ENCODE measurements around the gene FBXO34. TPM values are rescaled to one million over a fixed set of nuclear protein-coding genes. Genes with fewer than 3 reads are reported as not detected.

Gene FBXO34
- total RNA-seq, 2 experiments from 2014 or later = 18.5 to 18.9 TPM

DNA sequence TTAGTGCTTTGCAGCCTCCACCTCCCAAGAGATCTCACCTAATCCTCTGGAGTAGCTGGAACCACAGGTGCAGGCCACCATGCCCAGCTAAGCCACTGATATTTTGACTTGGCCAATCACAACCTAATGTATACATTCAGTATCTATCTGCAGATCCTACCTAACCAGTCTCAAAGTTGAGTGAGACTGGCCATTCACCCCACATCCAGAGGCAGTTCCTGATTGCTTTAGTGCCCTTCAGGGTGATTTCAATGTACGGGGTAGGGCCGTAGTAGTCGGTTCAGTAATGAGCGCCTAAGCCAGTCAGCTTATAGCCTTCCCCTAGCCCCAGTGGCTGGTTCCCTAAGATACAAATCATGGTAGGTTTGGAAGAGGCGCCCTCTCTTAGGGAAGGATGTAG, 27.4 kb upstream of the FBXO34 start:
- ATAC-seq = no peak
- CTCF ChIA-PET = interaction anchor here (0.6 to 1.3 kb wide), 5 partner anchors 96 to 256 kb away, joined by 3 read pairs; no protein-coding TSS in a partner anchor

DNA sequence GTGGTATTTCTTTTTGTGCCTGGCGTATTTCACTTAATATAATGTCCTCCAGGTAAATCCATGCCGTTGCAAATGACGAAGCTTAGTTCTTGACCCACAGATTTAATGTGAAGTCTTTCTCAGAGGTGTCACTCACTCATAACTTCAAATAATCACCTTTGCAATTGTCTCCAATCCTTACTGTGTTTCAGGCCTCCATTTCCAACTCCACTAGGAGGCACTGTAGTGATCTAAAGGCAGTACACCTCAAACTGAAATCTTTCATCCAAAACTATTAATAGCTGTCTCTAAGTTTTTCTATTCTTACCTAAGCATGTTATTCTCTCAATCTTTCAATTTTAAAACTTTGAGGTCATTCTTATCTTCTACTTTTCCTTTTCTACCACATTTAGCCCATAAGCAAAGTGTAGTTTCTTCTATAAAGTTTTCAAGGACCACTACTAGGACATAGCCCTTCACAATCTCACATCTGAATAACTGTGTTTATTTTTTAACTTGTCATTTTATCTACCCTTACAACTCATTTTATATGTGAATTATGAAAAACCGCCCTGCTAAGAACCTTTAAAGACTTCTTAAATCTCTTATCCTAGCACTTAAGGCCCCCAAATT, 25.5 kb upstream of the FBXO34 start:
- POLR2A ChIA-PET = no interaction called here

More for the DNA sequence above, 27.4 kb upstream of the FBXO34 start:
- Mint-ChIP-seq H3K4me1 (no peaks in the 10 kb centered on the region), H3K27ac (no peak overlapping the region), H3K4me3 (no peak overlapping the region), H3K27me3 (peaks cover 8% of the 10 kb centered on the region), H3K9me3 (ENCODE audit: low read depth) (no peaks in the 10 kb centered on the region), H3K36me3 (ENCODE audit: low read depth) (no peaks in the 10 kb centered on the region)
- intact Hi-C loops (cut with DNase I, micrococcal nuclease) = no loop called here
- DNase-seq = no peak
- POLR2A ChIA-PET = no interaction called here

DNA sequence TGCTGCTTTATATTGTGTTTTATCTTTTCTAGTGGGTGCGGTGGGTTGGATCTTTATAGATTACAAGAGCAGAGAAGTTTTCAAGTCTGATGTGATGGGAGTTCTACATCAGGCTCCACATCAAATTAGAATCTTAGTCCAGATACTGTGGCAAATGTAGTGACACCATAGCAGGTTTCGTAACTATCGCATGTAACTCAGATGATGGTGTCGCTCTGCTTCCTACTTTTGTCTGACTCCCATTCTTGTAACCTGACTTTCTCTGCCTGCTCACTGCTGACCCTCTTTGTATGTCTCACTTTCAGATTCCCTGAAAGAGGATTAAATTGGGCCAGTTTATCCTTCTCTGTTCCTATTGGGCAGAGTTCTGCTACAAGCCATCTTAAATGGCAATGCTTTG, 22.8 kb upstream of the FBXO34 start:
- Mint-ChIP-seq H3K4me1 (no peaks in the 10 kb centered on the region), H3K36me3 (ENCODE audit: low read depth) (no peaks in the 10 kb centered on the region), H3K4me3 (no peak overlapping the region), H3K27ac (no peak overlapping the region), H3K27me3 (peaks cover 6% of the 10 kb centered on the region), H3K9me3 (ENCODE audit: low read depth) (no peaks in the 10 kb centered on the region)
- CTCF ChIA-PET = no interaction called here
- intact Hi-C loops (cut with DNase I, micrococcal nuclease) = no loop called here
- ATAC-seq (no peak), DNase-seq (no peak)
- POLR2A ChIA-PET = no interaction called here

More for the DNA sequence above, 25.5 kb upstream of the FBXO34 start:
- Mint-ChIP-seq H3K27me3 (peaks cover 4% of the 10 kb centered on the region), H3K4me3 (no peak overlapping the region), H3K4me1 (no peaks in the 10 kb centered on the region), H3K36me3 (ENCODE audit: low read depth) (no peaks in the 10 kb centered on the region), H3K9me3 (ENCODE audit: low read depth) (no peaks in the 10 kb centered on the region), H3K27ac (no peak overlapping the region)
- CTCF ChIA-PET = interaction anchor here (0.5 to 2.0 kb wide), 11 partner anchors 10 to 184 kb away, joined by 3 to 10 read pairs (median 3); partner anchors contain the start of gene FBXO34
- ATAC-seq = peak; percentile 65
- intact Hi-C loops (cut with DNase I, micrococcal nuclease) = loop anchor here (1.0 kb wide), 2 partner anchors 109 to 185 kb away; no protein-coding TSS in a partner anchor
- DNase-seq = peak; percentile 37

DNA sequence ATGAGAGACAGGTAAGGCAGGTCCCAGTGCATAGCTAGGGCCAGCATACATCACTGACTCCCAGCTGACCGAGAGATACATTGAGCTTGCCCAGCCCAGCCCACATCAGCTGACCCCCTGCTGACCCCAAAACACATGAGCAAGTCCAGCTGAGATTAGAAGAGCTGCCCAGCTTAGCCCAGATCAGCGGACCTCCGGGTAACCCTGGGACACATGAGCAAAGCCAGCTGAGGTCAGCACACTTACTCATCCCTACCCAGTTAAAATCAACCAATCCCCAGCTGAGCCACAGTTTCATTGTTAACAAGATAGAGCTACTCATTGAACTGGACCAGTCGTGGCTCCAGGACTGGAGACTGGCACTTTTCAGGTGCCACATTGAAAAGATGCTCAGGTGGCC, 21.8 kb upstream of the FBXO34 start:
- DNase-seq (no peak), ATAC-seq (peak; percentile 39)
- Mint-ChIP-seq H3K9me3 (ENCODE audit: low read depth) (no peaks in the 10 kb centered on the region), H3K27ac (no peak overlapping the region), H3K36me3 (ENCODE audit: low read depth) (no peaks in the 10 kb centered on the region), H3K4me3 (no peak overlapping the region), H3K27me3 (peaks cover 6% of the 10 kb centered on the region), H3K4me1 (no peaks in the 10 kb centered on the region)
- ChIA-PET POLR2A (no interaction called here), CTCF (interaction anchor here (0.7 to 1.1 kb wide), 5 partner anchors 9 to 196 kb away, joined by 3 to 4 read pairs (median 3); no protein-coding TSS in a partner anchor)
- intact Hi-C loops (cut with DNase I, micrococcal nuclease) = no loop called here

DNA sequence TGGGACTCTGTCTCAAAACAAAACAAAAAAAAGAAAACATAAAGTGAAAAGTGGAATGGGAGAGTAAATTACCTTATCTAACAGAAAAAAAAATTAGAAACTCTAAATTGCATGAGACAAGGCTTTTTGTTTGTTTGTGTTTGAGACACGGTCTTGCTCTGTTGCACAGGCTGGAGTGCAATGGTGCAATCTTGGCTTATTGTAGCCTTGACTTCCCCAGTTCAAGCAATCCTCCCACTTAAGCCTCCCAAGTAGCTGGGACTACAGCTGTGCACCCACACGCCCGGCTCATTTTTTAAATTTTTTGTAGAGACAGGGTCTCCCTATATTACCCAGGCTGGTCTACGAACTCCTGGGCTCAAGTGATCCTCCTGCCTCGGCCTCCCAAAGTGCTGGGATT, 17.9 kb upstream of the FBXO34 start:
- H3K36me3 Mint-ChIP-seq (ENCODE audit: low read depth) = no peaks in the 10 kb centered on the region
- H3K27ac Mint-ChIP-seq = no peak overlapping the region
- no peaks in the 10 kb centered on the region for H3K9me3 Mint-ChIP-seq (ENCODE audit: low read depth)
- intact Hi-C loops (cut with DNase I, micrococcal nuclease) = no loop called here
- ATAC-seq (no peak), DNase-seq (no peak)
- ChIA-PET POLR2A (no interaction called here), CTCF (interaction anchor here (1.3 to 1.4 kb wide), 2 partner anchors 101 to 103 kb away, joined by 3 to 4 read pairs; no protein-coding TSS in a partner anchor)
- peaks cover 3% of the 10 kb centered on the region for H3K27me3 Mint-ChIP-seq
- H3K4me1 Mint-ChIP-seq = no peaks in the 10 kb centered on the region
- H3K4me3 Mint-ChIP-seq = no peak overlapping the region

DNA sequence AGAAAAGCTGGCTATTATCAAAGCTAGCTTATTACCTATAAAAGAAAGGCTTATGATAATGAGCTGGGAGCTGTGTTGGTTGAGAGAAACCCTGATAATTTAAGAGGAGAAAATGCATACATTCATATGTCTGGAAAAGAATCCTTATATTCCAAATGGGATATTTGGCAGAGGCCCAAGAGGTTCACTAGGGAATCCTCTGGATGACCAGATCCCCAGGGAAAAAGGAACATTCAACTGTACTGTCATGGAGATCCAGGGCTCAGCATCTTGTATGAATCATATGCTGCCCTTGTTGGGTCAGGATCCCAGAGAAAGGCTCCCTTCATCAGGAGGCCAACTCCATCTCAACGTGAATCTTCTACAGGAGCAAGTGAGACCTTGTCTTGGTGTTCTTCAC, 16.6 kb upstream of the FBXO34 start:
- DNase-seq = no peak
- Mint-ChIP-seq H3K4me3 (no peak overlapping the region), H3K36me3 (ENCODE audit: low read depth) (no peaks in the 10 kb centered on the region), H3K4me1 (no peaks in the 10 kb centered on the region), H3K27ac (no peak overlapping the region), H3K27me3 (peaks cover 3% of the 10 kb centered on the region), H3K9me3 (ENCODE audit: low read depth) (no peaks in the 10 kb centered on the region)
- intact Hi-C loops (cut with DNase I, micrococcal nuclease) = no loop called here
- no peak for ATAC-seq
- ChIA-PET POLR2A (interaction anchor here (0.6 kb wide), 1 partner anchor 87 kb away, joined by 4 read pairs; no protein-coding TSS in a partner anchor), CTCF (interaction anchor here (0.7 to 1.4 kb wide), 2 partner anchors 76 to 100 kb away, joined by 4 read pairs; no protein-coding TSS in a partner anchor)

DNA sequence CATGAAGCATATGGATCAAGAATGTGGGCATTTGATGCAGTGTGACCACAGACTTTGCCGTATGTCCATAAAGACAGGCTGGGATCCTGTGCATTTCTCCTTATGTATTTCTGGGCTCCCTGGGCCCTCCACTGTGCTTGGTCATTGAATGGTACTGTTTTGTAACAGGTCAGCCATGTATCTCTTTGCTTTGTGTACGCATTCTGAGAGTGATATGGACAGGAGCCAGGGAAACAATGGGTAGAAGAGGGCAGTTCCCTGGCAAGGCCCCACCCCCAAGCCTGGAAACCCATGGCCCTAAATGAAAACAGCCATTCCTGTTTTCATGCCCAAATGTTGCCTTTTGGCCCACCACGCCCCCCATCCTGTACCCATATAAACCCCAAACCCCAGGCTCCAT, 15.2 kb upstream of the FBXO34 start:
- no peaks in the 10 kb centered on the region for H3K4me1 Mint-ChIP-seq
- intact Hi-C loops (cut with DNase I, micrococcal nuclease) = no loop called here
- ATAC-seq (no peak), DNase-seq (no peak)
- H3K9me3 Mint-ChIP-seq (ENCODE audit: low read depth) = no peaks in the 10 kb centered on the region
- CTCF ChIA-PET = interaction anchor here (0.7 to 0.8 kb wide), 2 partner anchors 15 to 92 kb away, joined by 4 to 5 read pairs; partner anchors contain the start of gene FBXO34
- no peak overlapping the region for H3K27ac Mint-ChIP-seq
- peaks cover 2% of the 10 kb centered on the region for H3K27me3 Mint-ChIP-seq
- H3K36me3 Mint-ChIP-seq (ENCODE audit: low read depth) = no peaks in the 10 kb centered on the region
- POLR2A ChIA-PET = no interaction called here
- H3K4me3 Mint-ChIP-seq = no peak overlapping the region

DNA sequence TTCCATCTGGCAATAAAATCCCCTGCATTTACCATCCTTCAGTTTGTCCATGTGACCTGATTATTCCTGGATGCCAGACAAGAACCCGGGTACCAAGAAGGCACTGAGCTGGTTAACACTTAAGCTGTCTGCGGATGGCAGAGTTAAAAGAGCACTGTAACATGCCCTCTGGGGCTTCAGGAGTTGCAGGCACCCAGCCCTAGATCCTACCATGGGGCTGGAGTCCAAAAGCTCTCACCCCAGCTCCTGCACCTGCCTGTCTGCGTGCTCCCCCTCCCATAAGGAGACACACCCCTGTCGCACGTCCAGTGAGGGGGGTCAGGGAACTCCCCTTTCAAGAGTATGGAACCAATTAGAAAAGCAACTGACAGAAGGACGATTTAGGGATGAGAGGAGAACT, 14.6 kb upstream of the FBXO34 start:
- Mint-ChIP-seq H3K4me1 (no peaks in the 10 kb centered on the region), H3K4me3 (no peak overlapping the region), H3K9me3 (ENCODE audit: low read depth) (no peaks in the 10 kb centered on the region), H3K27ac (no peak overlapping the region), H3K36me3 (ENCODE audit: low read depth) (no peaks in the 10 kb centered on the region), H3K27me3 (no peaks in the 10 kb centered on the region)
- intact Hi-C loops (cut with DNase I, micrococcal nuclease) = no loop called here
- CTCF ChIA-PET = interaction anchor here (0.6 to 1.3 kb wide), 4 partner anchors 9 to 1164 kb away, joined by 3 to 4 read pairs (median 4); no protein-coding TSS in a partner anchor
- POLR2A ChIA-PET = no interaction called here
- no peak for DNase-seq
- ATAC-seq = no peak

DNA sequence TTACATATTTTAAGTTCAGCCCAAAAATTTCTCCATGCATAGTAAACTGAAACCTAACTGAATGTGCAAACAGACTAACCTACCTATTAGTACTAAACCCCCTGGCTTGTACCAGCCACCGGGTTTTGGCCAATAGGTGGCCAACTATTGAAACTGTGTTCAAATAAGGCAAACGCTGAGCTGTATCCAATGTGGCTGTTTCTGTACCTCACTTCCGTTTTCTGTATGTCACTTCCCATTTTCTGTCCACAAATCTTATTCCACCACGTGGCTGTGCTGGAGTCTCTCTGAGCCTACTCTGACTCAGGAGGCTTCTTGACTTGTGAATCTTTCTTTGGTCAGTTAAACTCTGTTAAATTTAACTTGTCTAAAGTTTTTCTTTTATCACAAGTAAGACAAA, 6.0 kb upstream of the FBXO34 start:
- Mint-ChIP-seq H3K36me3 (ENCODE audit: low read depth) (no peaks in the 10 kb centered on the region), H3K4me3 (no peak overlapping the region), H3K4me1 (no peaks in the 10 kb centered on the region), H3K9me3 (ENCODE audit: low read depth) (no peaks in the 10 kb centered on the region), H3K27me3 (no peaks in the 10 kb centered on the region), H3K27ac (no peak overlapping the region)
- ATAC-seq = peak; percentile 80
- intact Hi-C loops (cut with DNase I, micrococcal nuclease) = no loop called here
- ChIA-PET POLR2A (interaction anchor here (1.4 kb wide), 1 partner anchor 9 kb away, joined by 8 read pairs; no protein-coding TSS in a partner anchor), CTCF (interaction anchor here (1.1 to 3.3 kb wide), 6 partner anchors 8 to 163 kb away, joined by 3 to 12 read pairs (median 4); no protein-coding TSS in a partner anchor)
- peak; percentile 30 for DNase-seq

DNA sequence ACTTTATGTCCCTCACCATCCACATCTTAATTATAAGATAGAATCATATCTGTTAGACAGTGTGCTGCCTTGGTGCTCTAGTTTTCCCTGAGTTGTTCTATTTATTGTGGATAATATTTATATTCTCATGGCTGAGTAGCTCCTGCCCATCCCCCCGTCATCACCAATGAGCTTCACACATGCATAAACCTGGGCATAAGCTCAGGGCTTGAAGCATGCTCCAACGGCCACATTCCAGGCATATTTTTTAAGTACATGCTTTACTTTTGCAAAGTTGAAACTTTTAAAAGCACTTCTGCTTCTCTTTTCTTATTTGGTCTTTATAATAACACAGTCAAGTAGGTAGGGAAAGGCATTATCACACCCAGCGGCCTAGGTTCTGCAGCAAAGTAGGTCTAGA, 3.4 kb upstream of the FBXO34 start:
- Mint-ChIP-seq H3K9me3 (ENCODE audit: low read depth) (no peaks in the 10 kb centered on the region), H3K4me1 (peaks cover 14% of the 10 kb centered on the region), H3K4me3 (no peak overlapping the region), H3K27ac (no peak overlapping the region), H3K27me3 (no peaks in the 10 kb centered on the region), H3K36me3 (ENCODE audit: low read depth) (no peaks in the 10 kb centered on the region)
- DNase-seq = no peak
- no peak for ATAC-seq
- intact Hi-C loops (cut with DNase I, micrococcal nuclease) = no loop called here
- CTCF ChIA-PET = interaction anchor here (1.0 to 1.1 kb wide), 3 partner anchors 87 to 114 kb away, joined by 3 read pairs; no protein-coding TSS in a partner anchor
- POLR2A ChIA-PET = no interaction called here

DNA sequence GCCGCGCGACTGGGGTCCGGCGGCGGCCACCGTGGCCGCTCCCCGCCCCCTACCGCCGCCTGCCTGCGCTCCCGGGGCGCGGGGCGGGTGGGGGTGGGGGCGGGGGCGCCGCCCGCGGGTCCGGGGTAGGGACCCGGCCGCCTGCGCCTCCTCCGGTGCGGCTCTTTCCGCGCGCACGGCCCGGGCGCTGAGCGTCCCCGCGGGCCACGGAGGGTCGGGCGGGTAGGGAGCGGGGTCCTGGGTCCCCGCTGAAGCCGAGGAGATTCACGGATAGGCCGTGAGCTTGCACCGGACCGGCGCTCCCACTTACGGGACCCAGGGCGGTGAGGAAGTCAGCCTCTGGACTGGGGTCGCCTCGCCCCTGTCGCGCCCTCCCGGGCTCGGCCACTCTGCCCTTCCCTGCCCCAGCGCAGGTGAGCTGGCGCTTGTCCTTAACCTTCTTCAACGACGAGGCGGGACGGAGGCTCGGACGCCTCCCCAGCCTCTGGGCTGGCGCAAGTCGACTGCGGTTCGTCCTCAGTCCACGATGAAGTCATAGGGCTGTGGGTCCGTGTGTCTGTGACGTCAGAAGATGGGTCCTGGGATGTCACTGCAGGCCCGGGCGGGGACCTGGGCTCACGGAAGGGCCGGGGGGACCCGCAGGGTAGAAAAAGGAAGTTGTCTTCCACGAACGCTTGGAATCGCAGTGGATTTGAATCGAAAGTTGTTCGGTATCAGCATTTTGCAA, 514 bp downstream of the FBXO34 start:
- H3K4me3 Mint-ChIP-seq = peak overlapping the region; percentile 87
- no peaks in the 10 kb centered on the region for H3K9me3 Mint-ChIP-seq (ENCODE audit: low read depth)
- intact Hi-C loops (cut with DNase I, micrococcal nuclease) = loop anchor here (1.0 to 5.0 kb wide), 13 partner anchors 59 to 311 kb away; partner anchors contain the start of genes KTN1 (in 2 of the 2), ATG14 (in 1 of the 2), DLGAP5 (in 1 of the 2) and MAPK1IP1L (in 1 of the 2)
- DNase-seq (peak; percentile 78), ATAC-seq (peak; percentile 43)
- peak overlapping the region; percentile 93 for H3K27ac Mint-ChIP-seq
- ChIA-PET CTCF (interaction anchor here (0.7 to 4.5 kb wide), 18 partner anchors 10 to 174 kb away, joined by 3 to 96 read pairs (median 4); no protein-coding TSS in a partner anchor), POLR2A (interaction anchor here (0.9 to 1.3 kb wide), 2 partner anchors 82 to 245 kb away, joined by 3 to 5 read pairs; partner anchors contain the start of genes SOCS4 and WDHD1)
- peaks cover 46% of the 10 kb centered on the region for H3K4me1 Mint-ChIP-seq
- no peaks in the 10 kb centered on the region for H3K27me3 Mint-ChIP-seq
- peaks cover 6% of the 10 kb centered on the region for H3K36me3 Mint-ChIP-seq (ENCODE audit: low read depth)

Data from activated CD4-positive, alpha-beta T cell treated with anti-CD3 and anti-CD28 coated beads for 36 hours (primary cell).